HepG2 (cell line): ENCODE data around the gene STPG2. TPM values are rescaled to one million over a fixed set of nuclear protein-coding genes. Genes with fewer than 3 reads are reported as not detected.
"Not testable (repeated sequence)": the region's sequence is repeated elsewhere in the genome, so short reads cannot be mapped to it uniquely, and the experiment has no call there.

Experiments
- ATAC-seq: fragments of 200-7000 bp; cut with Tn5 transposase; 3 replicates; pipeline ENCODE4 v1.9.1; 2020; ENCODE audit warnings: mild to moderate bottlenecking, moderate library complexity
- BruUV-seq: library from RNA; stranded (reverse); fragments of 400-500 nt; replicated peaks from 2 replicates; lab custom pipeline; 2021; lab: Mats Ljungman, UMichigan
- CTCF ChIA-PET: fragments of 300-600 bp; formaldehyde crosslinking; extraction: SDS; loops from one replicate; lab custom pipeline; 2021; ENCODE audit warnings: low total read pairs, inconsistent platforms, low intra/inter-chr PET ratio; lab: Yijun Ruan, JAX
- POLR2A ChIA-PET: fragments of 350-600 bp; sonication (Branson Sonifier 250); formaldehyde crosslinking; loops from one replicate; lab custom pipeline; 2020; ENCODE audit warnings: antibody characterized with exemption, inconsistent platforms; lab: Yijun Ruan, JAX
- DNase-seq: peaks from one replicate; pipeline ENCODE4 v3.0.0-alpha.2; 2015; ENCODE audit warnings: low spot score
- FAIRE-seq: peaks from 3 replicates; lab custom pipeline; 2011; peaks lifted over from hg19 to GRCh38; lab: Jason Lieb, UNC
- H2AFZ ChIP-seq: one replicate; pipeline ENCODE4 v1.6.1; 2011; ENCODE audit warnings: low read length, inconsistent platforms
- H3K27ac ChIP-seq: fragments of 300-600 bp; 3 replicates; pipeline ENCODE4 v1.8.0; 2011; ENCODE audit warnings: mixed run types, mild to moderate bottlenecking, mixed read lengths, low read length, inconsistent platforms; ENCODE audit not compliant: insufficient read depth; ENCODE audit errors: extremely low read length
- H3K27me3 ChIP-seq, 2 experiments: fragments of 200-600 bp in 1 of 2; 2 replicates in 1 of 2; 3 replicates in 1 of 2; pipeline versions ENCODE4 v1.6.0 to v1.8.0; 2011; ENCODE audit warnings: low read length in 2 of 2, mild to moderate bottlenecking in 2 of 2, moderate library complexity in 2 of 2, inconsistent platforms in 1 of 2; ENCODE audit not compliant: insufficient read depth in 2 of 2, control insufficient read depth in 1 of 2
- H3K36me3 ChIP-seq, 2 experiments: fragments of 200-600 bp in 1 of 2; replicated peaks in 1 of 2; 2 replicates in 1 of 2; 3 replicates in 1 of 2; pipeline versions ENCODE4 v1.5.1 to v1.8.0; 2011; ENCODE audit warnings: low read length in 2 of 2, inconsistent platforms in 1 of 2; ENCODE audit not compliant: insufficient read depth in 2 of 2, control insufficient read depth in 1 of 2
- H3K4me1 ChIP-seq: 2 replicates; pipeline ENCODE4 v1.5.1; 2012; ENCODE audit warnings: low read length, inconsistent platforms; ENCODE audit not compliant: insufficient read depth
- H3K4me2 ChIP-seq: 2 replicates; pipeline ENCODE4 v1.6.0; 2011; ENCODE audit warnings: low read depth, low read length, inconsistent platforms
- H3K4me3 ChIP-seq, 3 experiments: fragments of 200-600 bp in 1 of 3; sonication (generic), shearing (Covaris generic) in 1 of 3; replicated peaks in 1 of 3; 2 replicates each; pipeline ENCODE4 v1.5.1; 2011 to 2016; ENCODE audit warnings: low read length in 3 of 3, inconsistent platforms in 2 of 3, low read depth in 2 of 3, mild to moderate bottlenecking in 2 of 3, control low read depth in 1 of 3, mixed read lengths in 1 of 3; ENCODE audit not compliant: insufficient read depth in 1 of 3
- H3K79me2 ChIP-seq: one replicate; pipeline ENCODE4 v1.6.1; 2011; ENCODE audit warnings: low read length, inconsistent platforms; ENCODE audit not compliant: insufficient read depth
- H3K9ac ChIP-seq: 2 replicates; pipeline ENCODE4 v1.6.0; 2011; ENCODE audit warnings: mild to moderate bottlenecking, low read depth, low read length, inconsistent platforms; ENCODE audit not compliant: insufficient read depth
- H3K9me3 ChIP-seq: 2 replicates; pipeline ENCODE4 v1.5.1; 2012; ENCODE audit warnings: mild to moderate bottlenecking, low read length
- H4K20me1 ChIP-seq: 2 replicates; pipeline ENCODE4 v1.6.0; 2011; ENCODE audit warnings: inconsistent platforms, mild to moderate bottlenecking, low read length, moderate library complexity; ENCODE audit not compliant: insufficient read depth
- FOXP1 ChIP-seq, 2 experiments: fragments of 450-650 bp in 1 of 2; IDR thresholded peaks; 2 replicates each; pipeline ENCODE4 v1.6.1; 2017 to 2018; ENCODE audit warnings: antibody characterized with exemption in 1 of 2
- MIER2 ChIP-seq: IDR thresholded peaks from 2 replicates; pipeline ENCODE4 v1.6.1; 2016; ENCODE audit warnings: missing biosample characterization, missing genetic modification reagents
- PHB2 ChIP-seq: fragments of 450-650 bp; IDR thresholded peaks from 2 replicates; pipeline ENCODE4 v1.6.1; 2018; ENCODE audit not compliant: partially characterized antibody
- UBTF ChIP-seq: sonication (generic); formaldehyde crosslinking; IDR thresholded peaks from 2 replicates; pipeline ENCODE4 v1.4.0; 2020; ENCODE audit warnings: mild to moderate bottlenecking, missing genetic modification reagents
- ZNF432 ChIP-seq: sonication (generic); formaldehyde crosslinking; IDR thresholded peaks from 2 replicates; pipeline ENCODE4 v1.5.0; 2020; ENCODE audit warnings: missing genetic modification reagents, mild to moderate bottlenecking, borderline replicate concordance
- ZNF773 ChIP-seq: sonication (generic); formaldehyde crosslinking; IDR thresholded peaks from 2 replicates; pipeline ENCODE4 v1.4.0; 2020; ENCODE audit warnings: missing genetic modification reagents, borderline replicate concordance
- WGBS: methylation state at CpG from one replicate; pipeline ENCODE4 v1.1.6; 2017; ENCODE audit warnings: low lambda C conversion rate; 5-methylcytosine and 5-hydroxymethylcytosine counted together
- in situ Hi-C: cut with HindIII; loops from 2 replicates; pipeline ENCODE4 v1.10.0; 2017; ENCODE audit warnings: low pct_unique_long_range_greater_than_20kb; ENCODE audit not compliant: extremely low pct_ligation_motif_present
- intact Hi-C: fragments of 100-400 bp; cut with micrococcal nuclease; formaldehyde crosslinking; loops from one replicate; pipeline ENCODE4 v1.10.0; 2022; ENCODE audit not compliant: unreplicated experiment
- polyA plus RNA-seq, 8 experiments: library from polyadenylated mRNA; depleted of rRNA in 3 of 8; stranded (reverse) in 7 of 8; unstranded in 1 of 8; fragments of >200 nt; fragmentation: Illumina TruSeq in 4 of 8; extraction: Trizol in 4 of 8; gene quantifications; 2 replicates each; pipeline versions ENCODE4 v1.2.1 to v1.2.3, GENCODE V29; 2011 to 2016; ENCODE audit warnings: low read depth in 4 of 8, missing spikeins in 1 of 8, mixed read lengths in 1 of 8; ENCODE audit not compliant: insufficient read depth in 1 of 8
- total RNA-seq, 5 experiments: library from RNA; depleted of rRNA; stranded (reverse); fragments of >200 nt; fragmentation: Illumina TruSeq; extraction: Trizol; gene quantifications; 2 replicates each; pipeline ENCODE4 v1.2.3, GENCODE V29; 2016; ENCODE audit warnings: low read depth in 1 of 5

The STPG2 gene
- total and polyA plus RNA-seq, 2 of the 13 experiments (the other 11 are each of a cell fraction or from before 2014, with no cell fraction given) = 0.07 TPM; not detected in 1

- TF ChIP-seq UBTF = no peak
- TF ChIP-seq PHB2 = no peak
- TF ChIP-seq ZNF773 (CRISPR knock-in tag) = no peak
- TF ChIP-seq FOXP1 (IDR thresholded peaks at IDR 0.05) = no peak
- TF ChIP-seq FOXP1 (CRISPR knock-in tag; IDR thresholded peaks at IDR 0.05) = no peak
- no peak for TF ChIP-seq MIER2 (CRISPR knock-in tag)
- no peak for TF ChIP-seq ZNF432 (CRISPR knock-in tag)
- TF ChIP-seq, all 625 proteins: peak for 0
These were observed 585.0 kb downstream of the STPG2 start (continued) for GRCh38 chr4:97558204-97558778.

- H3K4me2 ChIP-seq, H3K4me3 ChIP-seq, CTCF ChIA-PET, DNase-seq, H3K27ac ChIP-seq, BruUV-seq, FAIRE-seq, H3K79me2 ChIP-seq, in situ Hi-C loops, H3K27me3 ChIP-seq, H3K9ac ChIP-seq, H3K36me3 ChIP-seq, ATAC-seq, H3K4me1 ChIP-seq, H4K20me1 ChIP-seq, H2AFZ ChIP-seq, POLR2A ChIA-PET: not testable (repeated sequence)
- WGBS = 33% methylated on average over 10 of the region's 10 CpGs
- H3K9me3 ChIP-seq = peaks cover 17% of the 10 kb centered on the region
- intact Hi-C loops = loop anchor here (5.0 kb wide), 1 partner anchor 537 kb away; no protein-coding TSS in a partner anchor
These were observed 592.6 kb downstream of the STPG2 start for GRCh38 chr4:97550637-97551036.
